SIG-M5 treated with dmso at 0.1 percent for 504 hours (cell line): ENCODE results near the gene HMGN1.
"Not testable (repeated sequence)": the region's sequence is repeated elsewhere in the genome, so short reads cannot be mapped to it uniquely, and the experiment has no call there.

Source experiments
- DNase-seq: peaks from one replicate; lab custom pipeline; 2025; ENCODE audit not compliant: unreplicated experiment; lab: John Stamatoyannopoulos, UW

The HMGN1 gene, protein sequence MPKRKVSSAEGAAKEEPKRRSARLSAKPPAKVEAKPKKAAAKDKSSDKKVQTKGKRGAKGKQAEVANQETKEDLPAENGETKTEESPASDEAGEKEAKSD

DNA sequence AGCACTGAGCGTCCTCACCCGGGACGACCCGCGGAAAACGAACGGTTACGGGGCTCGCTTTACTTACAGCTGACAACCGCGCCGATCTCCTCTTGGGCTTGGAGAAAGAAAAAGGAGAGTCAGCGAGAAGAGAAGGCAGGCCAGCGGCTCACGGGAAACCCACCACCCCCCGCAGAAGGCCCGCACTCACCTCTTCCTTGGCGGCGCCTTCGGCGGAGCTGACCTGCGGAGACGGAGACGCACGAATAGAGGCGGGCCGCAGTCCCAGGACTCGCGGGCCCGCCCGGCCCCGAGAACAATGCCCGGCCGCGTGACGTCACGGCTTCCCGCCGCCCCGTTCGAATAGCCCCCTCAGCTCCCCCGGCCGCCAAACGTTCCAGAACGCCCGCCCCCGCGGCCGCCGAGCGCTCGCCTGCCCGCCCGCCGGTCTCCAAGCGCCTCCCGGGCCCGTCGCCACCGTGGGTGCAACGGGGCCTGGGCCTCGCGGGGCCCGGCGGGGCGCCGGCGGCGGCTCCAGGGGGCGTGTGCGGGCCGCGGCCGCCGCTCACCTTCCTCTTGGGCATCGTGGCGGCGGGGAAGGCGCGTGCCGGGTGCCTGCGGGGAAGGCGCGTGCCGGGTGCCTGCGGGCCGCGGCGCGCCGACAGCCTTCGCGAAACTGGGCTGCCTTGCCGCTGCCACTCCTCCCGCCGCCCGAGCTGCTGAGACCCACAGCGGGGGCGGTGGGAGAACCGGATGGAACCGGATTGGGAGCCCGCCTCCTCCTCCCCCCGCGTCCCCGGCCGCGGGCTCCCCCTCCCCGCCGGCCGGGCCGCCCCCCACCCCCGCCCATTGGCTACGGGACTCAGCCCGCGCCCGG lies at the start of gene HMGN1:
TSS of gene HMGN1 (minus strand) at position 734 of the 856 bp plus-strand sequence. CDS start at position 563, 171 bp downstream.
- peak; percentile 98 for DNase-seq

DNA sequence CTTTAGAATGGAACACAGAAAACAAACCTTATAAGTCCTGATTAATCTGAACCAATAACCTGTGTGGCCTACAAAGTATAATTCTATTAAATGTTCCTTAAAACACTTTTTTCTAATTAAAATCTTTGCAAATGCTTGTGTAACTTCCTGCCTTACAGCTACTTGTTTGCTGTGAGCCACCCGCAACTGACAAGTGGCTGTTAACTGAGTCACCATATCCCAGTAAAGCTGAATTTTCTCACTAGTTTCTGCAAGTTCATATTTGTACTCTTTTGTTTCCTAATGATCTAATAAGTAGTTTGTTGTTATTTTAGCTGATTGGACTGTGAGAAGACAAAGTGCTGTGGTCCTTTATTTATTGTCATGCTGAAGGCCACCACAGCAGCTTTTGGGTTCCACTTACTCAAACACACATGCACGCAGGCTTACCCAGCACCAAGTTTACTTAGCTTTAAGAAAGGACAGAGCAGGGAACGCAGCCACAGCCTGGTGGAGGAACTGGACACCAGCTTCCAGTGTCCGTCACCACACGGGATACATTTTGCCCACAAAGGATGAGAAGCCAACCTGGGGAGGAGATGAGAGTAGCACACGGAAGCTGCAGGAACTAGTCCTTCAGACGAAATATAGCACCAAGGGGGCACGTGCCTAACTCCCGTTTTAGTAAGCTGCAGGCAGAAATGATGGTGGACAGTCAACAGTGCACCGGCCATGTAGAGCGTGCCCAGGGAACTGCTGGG lies 48.9 kb upstream of the HMGN1 start:
- DNase-seq, result peak; percentile 81

DNA sequence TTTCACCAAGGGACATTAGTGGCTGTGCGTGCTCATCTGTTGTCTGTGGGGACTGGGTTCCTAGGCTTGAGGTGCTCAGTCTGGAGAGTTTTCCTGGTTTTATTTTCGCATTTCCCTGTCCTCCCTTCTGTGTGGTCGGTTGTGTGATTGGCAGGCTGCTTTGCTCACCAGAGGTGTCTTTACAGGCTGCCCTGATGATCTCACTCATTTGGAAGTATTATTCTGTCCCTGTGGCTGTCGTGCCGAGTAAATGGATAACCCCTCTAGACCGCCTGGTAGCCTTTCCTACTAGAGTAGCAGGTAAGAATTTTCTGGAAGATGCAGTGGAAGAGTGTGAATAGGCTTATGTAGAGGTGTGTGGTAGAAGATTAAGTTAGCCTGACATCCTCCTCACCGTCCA lies 44.1 kb upstream of the HMGN1 start:
- no peak for DNase-seq

DNA sequence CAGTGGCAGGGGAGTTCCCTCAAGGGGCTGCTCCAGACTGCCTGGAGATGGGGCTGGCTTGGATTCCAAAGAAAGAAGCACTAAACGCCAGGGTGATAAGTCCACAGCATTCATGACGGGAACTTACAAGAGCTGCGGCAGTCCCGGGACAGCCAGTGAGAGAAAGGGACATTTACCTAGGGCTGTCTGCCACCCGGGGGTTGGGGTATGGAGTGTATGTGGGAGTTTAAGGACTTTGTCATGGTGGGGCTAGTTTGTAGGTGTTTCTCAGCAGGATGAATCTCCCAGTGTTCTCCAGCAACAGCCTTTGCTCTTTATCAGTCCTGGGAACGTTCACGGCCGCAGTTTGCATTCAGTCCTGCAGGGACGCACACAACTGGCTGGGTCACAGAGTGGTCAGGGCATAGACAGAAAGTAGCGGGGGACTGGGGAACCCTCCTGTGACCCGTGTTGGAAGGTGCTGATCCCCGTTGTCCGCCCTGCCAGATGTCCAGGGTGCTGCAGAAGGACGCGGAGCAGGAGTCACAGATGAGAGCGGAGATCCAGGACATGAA lies 41.4 kb upstream of the HMGN1 start:
- no peak for DNase-seq

DNA sequence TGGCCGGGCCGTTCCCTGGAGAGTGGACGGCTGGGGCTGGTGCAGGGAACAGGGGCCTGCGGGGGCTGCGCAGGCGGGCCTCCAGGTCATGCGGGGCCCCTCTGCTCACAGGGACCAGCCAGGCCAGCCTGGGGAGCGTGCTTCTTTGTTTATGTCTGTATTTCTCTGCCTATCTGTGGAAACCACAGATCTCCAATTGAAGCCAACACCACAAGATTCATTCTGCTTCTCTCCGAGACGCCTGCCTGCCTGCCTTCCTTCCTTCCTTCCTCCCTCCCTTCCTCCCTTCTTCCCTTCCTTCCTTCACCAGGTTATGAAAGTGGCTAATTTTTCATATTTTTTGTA lies 39.9 kb upstream of the HMGN1 start:
- DNase-seq, result no peak

DNA sequence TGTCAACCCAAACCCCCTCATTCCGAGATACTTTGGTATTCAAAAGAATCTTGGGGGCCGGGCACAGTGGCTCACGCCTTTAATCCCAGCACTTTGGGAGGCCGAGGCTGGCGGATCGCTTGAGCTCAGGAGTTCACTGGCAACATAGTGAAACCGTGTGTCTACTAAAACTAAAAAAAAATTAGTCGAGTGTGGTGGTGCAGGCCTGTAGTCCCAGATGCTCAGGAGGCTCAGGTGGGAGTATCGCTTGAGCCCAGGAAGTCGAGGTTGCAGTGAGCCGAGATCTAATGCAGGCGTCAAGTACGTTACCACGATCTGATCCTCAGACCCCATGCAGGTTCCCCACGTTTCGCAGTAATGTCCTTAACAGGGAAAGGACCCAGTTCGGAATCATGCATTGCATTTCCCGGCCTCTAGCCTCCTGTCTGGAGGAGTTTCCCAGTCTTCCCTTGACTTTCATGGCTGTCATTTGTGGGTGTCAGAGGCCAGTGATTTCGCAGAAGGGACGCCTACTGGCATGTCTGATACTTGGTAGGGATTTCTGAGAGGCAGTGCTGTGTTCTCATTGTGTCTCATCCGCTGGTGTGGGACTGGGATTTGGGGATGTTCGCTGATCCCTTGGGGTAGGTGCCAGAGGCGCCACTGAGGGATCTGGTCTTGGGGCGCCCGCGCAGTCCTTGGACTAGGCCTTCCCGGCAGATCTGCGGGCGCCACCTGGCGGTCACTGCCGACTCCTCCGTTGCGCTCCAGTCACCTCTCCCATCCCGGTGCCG lies 39.3 kb upstream of the HMGN1 start:
- DNase-seq, result peak; percentile 90

DNA sequence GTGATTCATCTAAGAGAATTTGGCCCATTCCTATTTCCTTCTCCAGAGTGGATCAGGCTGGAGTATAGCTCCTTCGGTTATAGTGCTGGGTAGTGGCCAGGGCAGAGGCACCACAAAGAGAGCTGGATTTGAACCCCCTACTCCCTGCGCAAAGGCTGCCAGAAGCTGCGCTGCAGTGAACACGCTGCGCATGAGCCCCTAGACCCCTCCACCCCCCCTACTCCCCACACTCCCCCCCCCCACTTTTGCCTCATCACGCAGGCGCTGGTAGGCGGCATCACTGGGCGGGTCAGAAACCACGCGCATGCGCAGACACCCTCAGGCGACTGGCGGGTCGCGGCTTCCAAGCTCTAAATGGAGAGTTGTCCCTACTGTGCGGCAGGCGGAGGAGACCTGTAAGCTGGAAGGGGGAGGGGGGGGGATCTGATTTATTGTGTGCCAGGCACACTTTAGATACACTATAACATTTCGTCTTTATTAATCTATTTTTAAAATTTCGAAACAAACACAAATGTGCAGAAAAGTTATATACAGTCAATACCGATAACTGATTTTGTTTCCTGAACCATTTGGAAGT lies 38.7 kb upstream of the HMGN1 start:
- DNase-seq, result peak; percentile 91

DNA sequence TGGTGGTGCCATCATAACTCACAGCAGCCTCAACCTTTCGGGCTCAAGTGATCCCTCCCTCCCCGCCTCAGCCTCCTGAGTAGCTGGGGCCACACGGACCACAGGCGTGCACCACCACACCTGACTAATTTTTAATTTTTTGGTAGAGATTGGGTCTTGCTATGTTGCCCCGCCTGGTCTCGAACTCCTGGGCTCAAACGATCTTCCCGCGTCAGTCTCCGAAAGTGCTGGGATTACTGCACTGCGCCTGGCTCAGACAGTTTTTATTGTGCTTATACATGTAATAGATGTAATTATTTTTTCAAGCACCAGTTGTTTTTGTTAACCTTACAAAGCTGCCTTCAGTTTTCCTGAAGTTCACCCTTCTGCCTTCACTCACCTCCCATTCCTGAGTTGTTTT lies 38.0 kb upstream of the HMGN1 start:
- DNase-seq, result no peak

DNA sequence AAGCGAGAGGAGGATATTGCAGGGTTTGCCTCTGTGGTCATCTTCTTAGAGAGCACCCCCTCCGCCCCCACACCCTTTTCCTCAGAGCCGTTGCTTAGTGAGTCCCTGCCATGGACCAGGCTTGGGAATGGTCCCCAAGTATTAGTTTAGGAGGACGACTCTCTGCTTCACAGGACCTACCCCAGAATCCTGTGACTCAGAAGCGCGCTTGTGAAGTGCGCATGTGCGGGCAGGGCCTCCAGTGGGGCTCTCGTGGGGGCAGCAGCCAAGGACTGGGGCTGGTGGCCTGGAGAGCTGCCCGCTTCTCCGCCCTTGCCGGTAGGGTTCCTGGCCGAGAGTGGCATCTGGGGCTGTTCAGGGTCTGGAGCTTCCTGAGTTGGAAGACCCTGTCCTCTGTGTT lies 37.3 kb upstream of the HMGN1 start:
- DNase-seq, result peak; percentile 57

DNA sequence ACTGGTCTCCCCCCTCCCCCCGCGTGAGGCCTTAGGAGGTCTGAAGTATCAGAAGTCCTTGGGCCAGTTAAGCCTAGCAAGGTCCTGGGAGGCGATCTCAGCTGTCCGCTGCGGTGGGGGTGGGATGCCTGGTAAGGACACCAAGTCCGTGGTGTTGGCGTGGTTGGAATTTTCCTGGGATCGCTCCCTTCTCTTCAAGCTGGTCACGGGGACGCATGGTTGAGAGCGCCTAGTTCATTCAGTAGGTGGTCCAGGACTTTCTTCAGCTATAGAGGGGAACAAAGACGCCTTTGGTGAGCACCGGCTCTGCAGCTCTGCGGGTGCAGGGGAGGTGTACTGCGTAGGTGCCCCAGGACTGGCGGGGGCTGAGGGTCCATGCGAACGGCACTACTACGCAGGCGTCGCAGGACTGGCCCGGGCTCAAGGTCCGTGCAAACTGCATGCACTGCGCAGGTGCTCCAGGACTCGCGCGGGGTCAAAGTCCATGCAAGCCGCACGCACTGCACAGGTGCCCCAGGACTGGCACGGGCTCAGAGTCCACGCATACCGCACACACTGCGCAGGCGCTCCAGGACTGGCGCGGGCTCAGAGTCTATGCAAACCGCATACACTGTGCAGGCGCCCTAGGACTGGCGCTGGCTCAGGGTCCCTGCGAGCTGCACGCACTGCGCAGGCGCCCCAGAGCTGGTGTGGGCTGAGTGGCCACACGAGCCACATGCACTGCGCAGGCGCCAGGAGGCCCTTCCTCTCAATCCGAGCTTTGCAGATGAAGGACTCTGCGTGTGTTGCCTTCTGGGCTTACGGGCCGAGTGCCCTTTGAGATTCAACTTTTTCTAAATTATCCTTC lies 36.6 kb upstream of the HMGN1 start:
- peak; percentile 80 for DNase-seq

DNA sequence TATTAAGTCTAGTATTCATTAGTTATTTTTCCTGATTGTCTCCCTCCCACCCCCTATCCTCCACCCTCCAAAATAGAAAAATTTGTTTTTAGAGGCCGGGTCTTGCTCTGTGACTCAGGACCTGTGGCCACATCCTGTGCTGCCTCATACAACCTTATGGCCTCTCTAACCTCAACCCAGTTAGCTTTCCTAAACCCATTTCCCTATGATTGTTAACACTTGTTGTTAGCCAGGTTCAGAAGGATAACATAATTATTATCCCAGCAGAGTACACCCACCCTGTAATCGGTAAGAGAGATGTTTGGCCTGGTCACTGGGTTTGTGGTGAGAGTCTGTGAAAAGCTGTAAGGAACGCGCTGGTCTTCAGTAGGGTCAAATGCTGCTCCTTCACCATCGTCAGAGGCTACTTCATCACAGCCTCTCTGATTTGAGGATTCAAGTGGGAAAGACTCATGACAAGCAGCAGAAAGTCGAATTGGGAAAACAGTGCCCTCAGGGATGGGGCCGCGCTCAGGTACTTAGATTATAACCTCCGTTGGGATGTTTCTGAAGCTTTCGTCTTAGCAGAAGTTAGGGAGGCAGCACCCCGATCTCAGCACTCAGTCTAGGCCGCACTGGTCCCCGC lies 35.9 kb upstream of the HMGN1 start:
- no peak for DNase-seq

DNA sequence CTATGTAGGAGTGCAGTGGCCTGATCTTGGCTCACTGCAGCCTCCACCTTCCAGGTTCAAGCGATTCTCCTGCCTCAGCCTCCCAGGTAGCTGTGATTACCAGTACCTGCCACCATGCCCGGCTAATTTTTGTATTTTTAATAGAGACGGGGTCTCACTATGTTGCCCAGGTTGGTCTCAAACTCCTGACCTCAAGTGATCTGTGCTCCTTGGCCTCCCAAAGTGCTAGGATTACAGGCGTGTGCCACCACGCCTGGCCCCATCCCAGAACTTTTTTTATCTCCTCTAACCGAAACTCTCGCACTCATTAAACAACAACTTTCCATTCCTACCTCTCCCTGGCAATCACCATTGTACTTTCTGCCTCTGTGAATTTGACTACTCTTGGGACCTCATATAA lies 33.2 kb upstream of the HMGN1 start:
- not testable (repeated sequence) for DNase-seq

DNA sequence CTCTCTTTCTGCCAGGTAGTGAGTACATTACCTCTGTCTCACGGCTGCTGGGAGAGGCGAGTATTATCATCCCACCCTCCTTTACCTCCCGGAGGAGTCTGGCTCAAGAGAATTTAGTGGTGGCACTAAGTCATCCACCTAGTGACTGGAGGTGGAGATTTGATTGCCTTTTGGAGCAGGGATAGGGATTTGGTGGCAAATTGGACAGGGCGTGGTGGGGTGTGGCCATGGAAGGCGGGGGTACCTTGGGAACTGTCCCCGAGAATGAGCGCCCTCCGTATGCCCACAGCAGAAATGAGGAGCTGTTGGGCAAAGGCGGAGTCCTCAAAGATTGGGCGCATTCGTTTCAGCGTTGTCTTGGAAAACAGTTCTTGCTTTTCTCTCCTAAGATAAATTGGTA lies 32.1 kb upstream of the HMGN1 start:
- no peak for DNase-seq

DNA sequence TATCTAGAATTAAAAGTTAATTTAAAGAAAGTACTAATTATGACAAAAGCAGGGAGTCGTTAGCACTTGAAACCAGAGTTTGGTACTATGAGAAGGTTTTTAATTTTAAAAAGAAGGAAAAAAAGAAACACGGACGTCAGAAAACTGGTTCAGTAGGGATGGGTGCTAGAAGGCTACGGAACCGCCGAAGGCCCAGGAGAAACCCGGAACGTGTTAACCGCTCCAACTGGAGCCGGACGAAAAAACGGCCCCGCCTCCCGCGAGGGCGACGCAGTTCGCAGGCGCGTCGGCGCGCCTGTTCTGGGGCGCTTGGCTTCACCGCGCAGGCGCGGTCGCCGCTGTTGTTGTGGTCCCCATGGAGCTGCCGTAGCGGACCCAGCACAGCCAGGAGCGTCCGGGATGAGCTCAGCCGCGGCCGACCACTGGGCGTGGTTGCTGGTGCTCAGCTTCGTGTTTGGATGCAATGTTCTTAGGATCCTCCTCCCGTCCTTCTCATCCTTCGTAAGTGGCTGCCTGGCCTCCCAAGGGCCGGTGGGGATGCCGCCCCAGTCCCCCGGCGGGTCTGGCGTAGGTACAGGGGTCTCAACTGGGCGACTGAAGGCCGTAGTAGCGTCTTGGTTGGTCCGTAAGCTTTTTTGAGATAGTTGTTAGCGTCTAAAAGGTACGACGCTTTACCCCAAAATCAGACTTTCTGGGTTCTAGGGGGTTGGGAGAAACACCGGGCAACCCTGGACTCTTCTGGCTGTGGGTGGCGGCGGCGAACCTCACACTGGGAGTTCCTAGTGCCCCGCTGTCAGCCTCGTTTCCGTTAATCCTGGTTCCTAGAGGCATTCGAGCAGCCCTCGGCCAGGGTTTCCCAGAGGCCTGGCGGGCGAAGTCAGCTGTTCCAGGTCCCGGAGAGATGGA lies 31.4 kb upstream of the HMGN1 start:
- peak; percentile 94 for DNase-seq

DNA sequence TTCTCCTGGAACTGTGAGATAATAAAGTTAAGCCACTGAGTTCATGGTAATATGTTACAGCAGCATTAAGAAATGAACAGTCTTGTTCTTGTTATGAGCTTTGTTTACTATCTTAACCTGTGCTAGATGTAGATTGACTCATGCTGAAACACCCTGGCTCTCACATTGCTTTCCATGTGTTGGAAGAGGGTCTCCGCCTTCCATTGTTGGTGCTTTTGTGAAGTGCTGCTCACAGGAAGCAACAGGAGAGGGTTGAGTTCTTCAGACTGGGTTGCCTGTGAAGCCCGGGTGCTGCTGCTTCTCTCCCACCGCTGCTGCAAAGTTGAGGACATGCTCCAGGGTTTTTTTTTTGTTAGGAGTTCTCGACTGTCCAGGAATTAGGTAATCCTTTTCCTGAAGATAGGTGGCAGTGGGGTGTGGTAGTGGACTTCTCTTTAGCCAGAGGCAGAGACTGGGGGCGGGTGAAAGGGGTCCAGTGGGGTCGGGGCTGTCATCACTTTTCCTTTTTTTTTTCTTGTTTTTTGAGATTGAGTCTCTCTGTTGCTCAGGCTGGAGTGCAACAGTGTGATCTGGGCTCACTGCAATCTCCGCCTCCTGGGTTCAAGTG lies 28.7 kb upstream of the HMGN1 start:
- no peak for DNase-seq

DNA sequence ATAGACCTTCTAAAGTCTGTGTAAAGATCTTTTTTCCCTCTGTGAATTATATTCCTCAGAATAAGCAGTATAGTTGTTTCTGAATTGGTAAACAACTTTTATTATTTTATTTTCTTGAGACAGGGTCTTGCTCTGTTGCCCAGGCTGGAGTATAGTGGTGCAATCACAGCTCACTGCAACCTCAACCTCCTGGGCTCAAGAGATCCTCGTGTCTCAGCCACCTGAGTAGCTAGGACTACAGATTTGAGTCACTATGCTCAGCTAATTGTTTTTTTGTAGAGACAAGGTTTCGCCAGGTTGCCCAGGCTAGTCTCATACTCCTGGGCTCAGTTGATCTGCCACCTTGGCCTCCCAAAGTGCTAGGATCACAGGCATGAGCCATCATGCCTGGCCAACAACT lies 26.6 kb upstream of the HMGN1 start:
- DNase-seq, result no peak

DNA sequence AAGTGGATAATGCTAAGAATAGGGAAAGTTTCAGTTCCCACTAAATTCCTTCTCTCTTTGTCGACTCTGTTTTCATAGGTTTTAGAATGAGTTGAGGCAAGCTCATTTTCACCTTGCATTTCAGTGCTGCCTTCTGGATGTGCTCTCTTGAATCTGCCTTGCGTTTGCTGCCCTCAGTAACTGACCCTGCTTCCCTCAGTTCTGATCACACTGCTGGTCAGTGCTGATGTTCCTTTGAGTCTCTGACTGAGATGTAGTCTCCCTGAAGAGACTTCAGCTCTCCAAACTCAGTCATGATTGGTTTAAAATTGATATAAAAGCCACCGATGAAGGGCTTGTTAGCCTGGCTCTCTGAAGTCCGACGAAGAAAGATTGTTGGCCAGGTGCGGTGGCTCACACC lies 25.2 kb upstream of the HMGN1 start:
- DNase-seq, result no peak

DNA sequence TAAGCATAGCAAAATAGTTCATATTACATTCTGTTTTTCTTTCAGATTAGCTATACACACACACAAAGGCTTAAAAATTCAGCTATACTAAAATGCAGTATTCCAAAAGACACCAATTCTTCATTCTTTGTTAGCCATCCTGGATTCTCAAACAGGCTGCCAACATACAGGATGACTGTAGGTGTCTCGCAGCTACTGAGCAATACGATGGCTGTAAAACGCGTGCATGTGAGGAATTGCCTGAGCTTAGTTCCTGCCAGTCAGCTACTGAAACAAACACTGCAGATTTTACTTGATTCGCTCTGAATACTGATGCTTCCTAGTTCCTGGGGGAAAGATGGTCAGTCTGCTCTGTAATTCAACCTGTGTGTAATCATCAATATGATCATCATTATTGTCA lies 24.7 kb upstream of the HMGN1 start:
- DNase-seq, result peak; percentile 82
